ENCODE measurements around the gene MRPL33. TPM values are rescaled to one million over a fixed set of nuclear protein-coding genes. Genes with fewer than 3 reads are reported as not detected.

The MRPL33 gene
- total and polyA plus RNA-seq, 2 of the 13 experiments (the other 11 are each of a cell fraction or from before 2014, with no cell fraction given), result 69.7 to 218 TPM

DNA sequence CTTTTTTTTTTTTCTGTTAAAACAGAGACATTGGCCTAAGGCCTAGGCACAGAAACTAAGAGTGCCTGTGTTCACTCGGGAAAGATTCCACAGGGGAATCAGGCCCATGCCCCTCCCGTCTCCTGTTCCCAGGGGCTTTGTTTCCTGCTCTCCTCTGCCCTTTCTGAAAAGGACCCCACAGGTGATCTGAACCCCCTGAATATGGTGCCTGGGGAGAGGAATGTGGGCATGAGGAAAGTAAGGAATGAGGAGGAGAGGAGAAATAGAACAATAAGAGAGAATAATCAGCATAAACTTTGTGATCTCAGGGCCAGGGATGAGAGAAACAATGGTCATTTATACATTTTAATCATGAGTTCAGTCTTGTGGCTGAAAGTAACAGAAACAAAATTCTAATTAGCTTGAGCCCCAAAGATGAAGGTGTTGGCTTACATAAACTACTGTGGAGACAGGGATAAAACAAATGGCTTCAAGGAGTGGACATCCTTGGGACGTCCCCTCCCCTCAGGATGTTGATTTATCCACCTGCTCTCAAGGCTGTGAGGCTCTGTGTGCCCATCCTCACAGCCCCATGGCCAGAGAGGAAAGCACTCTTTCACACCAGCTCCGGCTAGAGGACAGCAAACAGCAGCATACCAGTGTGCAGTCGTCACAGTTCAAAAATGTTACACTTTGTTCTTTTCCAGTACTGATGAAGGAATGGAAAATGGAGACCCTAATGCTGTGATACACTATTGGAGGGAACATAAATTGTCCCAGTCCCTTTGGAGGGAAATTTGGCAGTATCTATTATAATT is 46.4 kb upstream of the MRPL33 start (continued):
- TF ChIP-seq, protein P1, sequence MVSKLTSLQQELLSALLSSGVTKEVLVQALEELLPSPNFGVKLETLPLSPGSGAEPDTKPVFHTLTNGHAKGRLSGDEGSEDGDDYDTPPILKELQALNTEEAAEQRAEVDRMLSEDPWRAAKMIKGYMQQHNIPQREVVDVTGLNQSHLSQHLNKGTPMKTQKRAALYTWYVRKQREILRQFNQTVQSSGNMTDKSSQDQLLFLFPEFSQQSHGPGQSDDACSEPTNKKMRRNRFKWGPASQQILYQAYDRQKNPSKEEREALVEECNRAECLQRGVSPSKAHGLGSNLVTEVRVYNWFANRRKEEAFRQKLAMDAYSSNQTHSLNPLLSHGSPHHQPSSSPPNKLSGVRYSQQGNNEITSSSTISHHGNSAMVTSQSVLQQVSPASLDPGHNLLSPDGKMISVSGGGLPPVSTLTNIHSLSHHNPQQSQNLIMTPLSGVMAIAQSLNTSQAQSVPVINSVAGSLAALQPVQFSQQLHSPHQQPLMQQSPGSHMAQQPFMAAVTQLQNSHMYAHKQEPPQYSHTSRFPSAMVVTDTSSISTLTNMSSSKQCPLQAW (CRISPR knock-in tag; IDR thresholded peaks at IDR 0.05), result no peak; the same call in 1 of the 2 replicates
- 0 out of 2 replicates have a peak, but pooled peaks have one; percentile 9 for TF ChIP-seq SMAD9 (CRISPR knock-in tag; IDR thresholded peaks at IDR 0.05)
- TF ChIP-seq ZNF317 (CRISPR knock-in tag; IDR thresholded peaks at IDR 0.05), result peak; percentile 63; the same call in 1 of the 2 replicates
- TF ChIP-seq NR3C1 (CRISPR knock-in tag; IDR thresholded peaks at IDR 0.05), result no peak
- TF ChIP-seq ZNF720 (CRISPR knock-in tag; IDR thresholded peaks at IDR 0.05), result no peak
- TF ChIP-seq SMYD3 (CRISPR knock-in tag; IDR thresholded peaks at IDR 0.05), result no peak
- TF ChIP-seq FOXO1 (CRISPR knock-in tag; IDR thresholded peaks at IDR 0.05), result peak; percentile 74; the same call in 1 of the 2 replicates
- no peak for TF ChIP-seq NCOA1 (CRISPR knock-in tag; IDR thresholded peaks at IDR 0.05)
- TF ChIP-seq MAFF (IDR thresholded peaks at IDR 0.05; ENCODE audit: low read depth, low read length), result no peak
- no peak; the same call in 1 of the 2 replicates for TF ChIP-seq GFI1 (CRISPR knock-in tag; IDR thresholded peaks at IDR 0.05; ENCODE audit: borderline replicate concordance)
- TF ChIP-seq, protein P2, sequence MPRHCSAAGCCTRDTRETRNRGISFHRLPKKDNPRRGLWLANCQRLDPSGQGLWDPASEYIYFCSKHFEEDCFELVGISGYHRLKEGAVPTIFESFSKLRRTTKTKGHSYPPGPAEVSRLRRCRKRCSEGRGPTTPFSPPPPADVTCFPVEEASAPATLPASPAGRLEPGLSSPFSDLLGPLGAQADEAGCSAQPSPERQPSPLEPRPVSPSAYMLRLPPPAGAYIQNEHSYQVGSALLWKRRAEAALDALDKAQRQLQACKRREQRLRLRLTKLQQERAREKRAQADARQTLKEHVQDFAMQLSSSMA (CRISPR knock-in tag; IDR thresholded peaks at IDR 0.05), result no peak
- TF ChIP-seq, protein P3, sequence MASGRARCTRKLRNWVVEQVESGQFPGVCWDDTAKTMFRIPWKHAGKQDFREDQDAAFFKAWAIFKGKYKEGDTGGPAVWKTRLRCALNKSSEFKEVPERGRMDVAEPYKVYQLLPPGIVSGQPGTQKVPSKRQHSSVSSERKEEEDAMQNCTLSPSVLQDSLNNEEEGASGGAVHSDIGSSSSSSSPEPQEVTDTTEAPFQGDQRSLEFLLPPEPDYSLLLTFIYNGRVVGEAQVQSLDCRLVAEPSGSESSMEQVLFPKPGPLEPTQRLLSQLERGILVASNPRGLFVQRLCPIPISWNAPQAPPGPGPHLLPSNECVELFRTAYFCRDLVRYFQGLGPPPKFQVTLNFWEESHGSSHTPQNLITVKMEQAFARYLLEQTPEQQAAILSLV (CRISPR knock-in tag; IDR thresholded peaks at IDR 0.05; ENCODE audit: borderline replicate concordance), result 0 out of 2 replicates have a peak, but pooled peaks have one; percentile 59
- TF ChIP-seq SMAD3 (CRISPR knock-in tag; IDR thresholded peaks at IDR 0.05), result 0 out of 2 replicates have a peak, but pooled peaks have one; percentile 36
- TF ChIP-seq, protein P4, sequence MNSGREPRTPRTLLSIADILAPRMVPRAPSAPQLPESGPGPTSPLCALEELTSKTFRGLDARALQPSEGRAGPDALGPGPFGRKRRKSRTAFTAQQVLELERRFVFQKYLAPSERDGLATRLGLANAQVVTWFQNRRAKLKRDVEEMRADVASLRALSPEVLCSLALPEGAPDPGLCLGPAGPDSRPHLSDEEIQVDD (CRISPR knock-in tag; IDR thresholded peaks at IDR 0.05; ENCODE audit: borderline replicate concordance), result no peak
- no peak for TF ChIP-seq DMAP1 (CRISPR knock-in tag; IDR thresholded peaks at IDR 0.05)
- TF ChIP-seq, protein P5, sequence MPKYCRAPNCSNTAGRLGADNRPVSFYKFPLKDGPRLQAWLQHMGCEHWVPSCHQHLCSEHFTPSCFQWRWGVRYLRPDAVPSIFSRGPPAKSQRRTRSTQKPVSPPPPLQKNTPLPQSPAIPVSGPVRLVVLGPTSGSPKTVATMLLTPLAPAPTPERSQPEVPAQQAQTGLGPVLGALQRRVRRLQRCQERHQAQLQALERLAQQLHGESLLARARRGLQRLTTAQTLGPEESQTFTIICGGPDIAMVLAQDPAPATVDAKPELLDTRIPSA (CRISPR knock-in tag; IDR thresholded peaks at IDR 0.05; ENCODE audit: borderline replicate concordance), result no peak
- peak; percentile 76; the same call in 1 of the 2 replicates for TF ChIP-seq CBX5 (CRISPR knock-in tag; IDR thresholded peaks at IDR 0.05; ENCODE audit: borderline replicate concordance)
- TF ChIP-seq EP300 (IDR thresholded peaks at IDR 0.05; ENCODE audit: low read depth in 2 of 2, low read length in 2 of 2), result peak in 1 of 2 experiments; percentile 64; a peak in 1 of 4 replicates
- TF ChIP-seq EP300 (CRISPR knock-in tag; IDR thresholded peaks at IDR 0.05; ENCODE audit: borderline replicate concordance), result no peak
- TF ChIP-seq ZNF780A (CRISPR knock-in tag; IDR thresholded peaks at IDR 0.05), result no peak
- TF ChIP-seq, protein P6, sequence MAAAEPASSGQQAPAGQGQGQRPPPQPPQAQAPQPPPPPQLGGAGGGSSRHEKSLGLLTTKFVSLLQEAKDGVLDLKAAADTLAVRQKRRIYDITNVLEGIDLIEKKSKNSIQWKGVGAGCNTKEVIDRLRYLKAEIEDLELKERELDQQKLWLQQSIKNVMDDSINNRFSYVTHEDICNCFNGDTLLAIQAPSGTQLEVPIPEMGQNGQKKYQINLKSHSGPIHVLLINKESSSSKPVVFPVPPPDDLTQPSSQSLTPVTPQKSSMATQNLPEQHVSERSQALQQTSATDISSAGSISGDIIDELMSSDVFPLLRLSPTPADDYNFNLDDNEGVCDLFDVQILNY (CRISPR knock-in tag; conservative IDR thresholded peaks at IDR 0.05), result no peak
- TF ChIP-seq ZNF335 (CRISPR knock-in tag; IDR thresholded peaks at IDR 0.05), result peak; percentile 79; the same call in 1 of the 2 replicates
- no peak for TF ChIP-seq KLF11 (CRISPR knock-in tag; IDR thresholded peaks at IDR 0.05)
- TF ChIP-seq CBFB (CRISPR knock-in tag; IDR thresholded peaks at IDR 0.05), result no peak
- TF ChIP-seq ISL2 (CRISPR knock-in tag; IDR thresholded peaks at IDR 0.05), result no peak
- no peak for TF ChIP-seq ZNF383 (CRISPR knock-in tag; IDR thresholded peaks at IDR 0.05; ENCODE audit: borderline replicate concordance)
